Measurements from ENCODE around the gene SF3B5.

GRCh38 chr6:144077871-144078270 is 17.5 kb downstream of the SF3B5 start:
- TF ChIP-seq EZH2 (IDR thresholded peaks at IDR 0.05; ENCODE audit: borderline replicate concordance, low read length) (no peak), CTCF (IDR thresholded peaks at IDR 0.05; ENCODE audit: low read length) (no peak)
